GM18951 (cell line): ENCODE measurements around the gene RPL36A.

Source experiments
- POLR2A ChIP-seq: IDR thresholded peaks from 4 replicates; pipeline ENCODE4 v1.6.1; 2011; ENCODE audit warnings: mild to moderate bottlenecking; ENCODE audit not compliant: insufficient read length, insufficient read depth; ENCODE audit errors: extremely low read depth
- in situ Hi-C: fragments of 300-500 bp; cut with MboI; formaldehyde crosslinking; loops from one replicate; pipeline ENCODE4 v1.12.0; 2022; ENCODE audit warnings: low sequenced_read_pairs, mixed read lengths, inconsistent platforms; ENCODE audit not compliant: unreplicated experiment

The RPL36A gene

GRCh38 chrX:101390664-101391525, at the start of gene RPL36A:
RPL36A (plus strand) TSS chrX:101391011; CDS start chrX:101391044, 33 bp downstream.
- in situ Hi-C loops = no loop called here
- TF ChIP-seq POLR2A = peak; percentile 91

GRCh38 chrX:101347859-101348451, 42.9 kb upstream of the RPL36A start:
- in situ Hi-C loops = no loop called here
- no peak for TF ChIP-seq POLR2A

- in situ Hi-C loops = no loop called here
- TF ChIP-seq POLR2A = peak; percentile 83
Measured at GRCh38 chrX:101348452-101349192, 42.2 kb upstream of the RPL36A start, which contains the start of gene TIMM8A. TIMM8A (minus strand) TSS chrX:101348742; CDS start chrX:101348664, 78 bp downstream.

- in situ Hi-C loops = no loop called here
- no peak for TF ChIP-seq POLR2A
Measured at GRCh38 chrX:101349193-101349562, 41.6 kb upstream of the RPL36A start.

GRCh38 chrX:101357166-101357795, 33.5 kb upstream of the RPL36A start:
- TF ChIP-seq POLR2A = no peak
- in situ Hi-C loops = no loop called here

- in situ Hi-C loops = no loop called here
- TF ChIP-seq POLR2A = no peak
Measured at GRCh38 chrX:101359966-101360365, 30.8 kb upstream of the RPL36A start.

GRCh38 chrX:101360390-101360789, 30.4 kb upstream of the RPL36A start:
- in situ Hi-C loops = no loop called here

GRCh38 chrX:101362116-101362515, 28.7 kb upstream of the RPL36A start:
- no peak for TF ChIP-seq POLR2A
- in situ Hi-C loops = no loop called here

More at GRCh38 chrX:101360390-101360789, 30.4 kb upstream of the RPL36A start:
- no peak for TF ChIP-seq POLR2A

- in situ Hi-C loops = no loop called here
- TF ChIP-seq POLR2A = no peak
Measured at GRCh38 chrX:101362757-101363156, 28.1 kb upstream of the RPL36A start.

GRCh38 chrX:101365301-101365795, 25.5 kb upstream of the RPL36A start:
- in situ Hi-C loops = no loop called here
- TF ChIP-seq POLR2A = no peak

GRCh38 chrX:101368800-101369199, 22.0 kb upstream of the RPL36A start:
- TF ChIP-seq POLR2A = no peak
- in situ Hi-C loops = no loop called here

GRCh38 chrX:101369687-101370086, 21.1 kb upstream of the RPL36A start:
- in situ Hi-C loops = no loop called here
- TF ChIP-seq POLR2A = no peak

GRCh38 chrX:101370888-101371504, 19.8 kb upstream of the RPL36A start:
- in situ Hi-C loops = no loop called here
- TF ChIP-seq POLR2A = no peak

- no peak for TF ChIP-seq POLR2A
- in situ Hi-C loops = no loop called here
Measured at GRCh38 chrX:101377547-101377946, 13.3 kb upstream of the RPL36A start.
